GM13977 (cell line): ENCODE results near the gene DUSP1.
A peak's percentile ranks its signal among the peaks of the same experiment; 100 is the strongest.

Experiments used
- DNase-seq: peaks from one replicate; pipeline ENCODE4 v3.0.0; 2012; ENCODE audit warnings: low spot score
- CTCF ChIP-seq: IDR thresholded peaks from 2 replicates; pipeline ENCODE4 v1.5.1; 2012; ENCODE audit warnings: mild to moderate bottlenecking, control low read depth; ENCODE audit not compliant: insufficient read depth; ENCODE audit errors: extremely low read depth, missing control alignments
- in situ Hi-C: fragments of 300-500 bp; cut with MboI; formaldehyde crosslinking; loops from one replicate; pipeline ENCODE4 v1.12.0; 2022; ENCODE audit warnings: low sequenced_read_pairs, low pct_unique_long_range_greater_than_20kb, mixed read lengths, inconsistent platforms; ENCODE audit not compliant: unreplicated experiment

Gene DUSP1

GRCh38 chr5:172771439-172772111, 580 bp upstream of the DUSP1 start:
- peak; percentile 57 for DNase-seq
- TF ChIP-seq CTCF: no peak
- in situ Hi-C loops: no loop called here

- no peak for DNase-seq
- in situ Hi-C loops: no loop called here
- no peak for TF ChIP-seq CTCF
These were observed 671 bp downstream of the DUSP1 start for GRCh38 chr5:172770374-172770674.

- TF ChIP-seq CTCF: no peak
- in situ Hi-C loops: no loop called here
- DNase-seq: peak; percentile 42
These were observed 1.2 kb downstream of the DUSP1 start for GRCh38 chr5:172769616-172770373.

GRCh38 chr5:172769342-172769615, 1.7 kb downstream of the DUSP1 start:
- no peak for TF ChIP-seq CTCF
- DNase-seq: no peak
- in situ Hi-C loops: no loop called here

GRCh38 chr5:172768573-172769341, 2.2 kb downstream of the DUSP1 start:
- no peak for TF ChIP-seq CTCF
- in situ Hi-C loops: no loop called here
- no peak for DNase-seq

GRCh38 chr5:172768098-172768572, 2.9 kb downstream of the DUSP1 start:
- no peak for TF ChIP-seq CTCF
- in situ Hi-C loops: no loop called here
- no peak for DNase-seq
